Measurements from ENCODE around the gene SLC25A48. TPM values are rescaled to one million over a fixed set of nuclear protein-coding genes. Genes with fewer than 3 reads are reported as not detected.

SLC25A48 gene
- total RNA-seq, 1 experiment from 2014 or later, result not detected

- no TSS peak for BruUV-seq (replicated peaks)
- Histone ChIP-seq H3K36me3 (ENCODE audit: control insufficient read depth, insufficient read depth, low read length) (no peaks in the 10 kb centered on the region), H3K27ac (ENCODE audit: low read length) (no peak overlapping the region), H3K27me3 (ENCODE audit: control insufficient read depth, insufficient read depth, low read length) (peaks cover 15% of the 10 kb centered on the region), H3K4me1 (ENCODE audit: control insufficient read depth, insufficient read depth, low read length) (no peaks in the 10 kb centered on the region), H3K9me3 (ENCODE audit: control insufficient read depth, insufficient read depth, low read depth, low read length) (no peaks in the 10 kb centered on the region), H3K4me3 (ENCODE audit: low read depth in 2 of 2, low read length in 2 of 2) (peak overlapping the region in 1 of 2 experiments; percentile 30; a peak in 1 of 4 replicates)
- in situ Hi-C loops (cut with HindIII; ENCODE audit: low pct_unique_long_range_greater_than_20kb, low sequenced_read_pairs) (no loop called here), intact Hi-C loops (cut with micrococcal nuclease; ENCODE audit: unreplicated experiment) (no loop called here)
- CTCF ChIA-PET, result no interaction called here
- POLR2A ChIA-PET, result no interaction called here
- no peak for ATAC-seq
- no peak for TF ChIP-seq SIN3A (IDR thresholded peaks at IDR 0.05; ENCODE audit: borderline replicate concordance, insufficient read depth, low read depth, low read length)
- TF ChIP-seq REST (IDR thresholded peaks at IDR 0.05; ENCODE audit: insufficient read depth in 1 of 2, low read depth in 2 of 2, low read length in 1 of 2), result no peak
- no peak for TF ChIP-seq POLR2AphosphoS5 (IDR thresholded peaks at IDR 0.05; ENCODE audit: low read depth, low read length)
- no peak for TF ChIP-seq TCF7L2 (IDR thresholded peaks at IDR 0.05; ENCODE audit: low read depth, low read length)
- TF ChIP-seq CTCF (IDR thresholded peaks at IDR 0.05), result no peak
- DNase-seq (ENCODE audit: low read depth, low spot score), result no peak
Measured at GRCh38 chr5:135930029-135930948, 95.8 kb downstream of the SLC25A48 start.

GRCh38 chr5:135930949-135931295 is 96.5 kb downstream of the SLC25A48 start:
- BruUV-seq (replicated peaks), result no TSS peak
- Histone ChIP-seq H3K4me1 (ENCODE audit: control insufficient read depth, insufficient read depth, low read length) (no peaks in the 10 kb centered on the region), H3K27me3 (ENCODE audit: control insufficient read depth, insufficient read depth, low read length) (peaks cover 14% of the 10 kb centered on the region), H3K4me3 (ENCODE audit: low read depth in 2 of 2, low read length in 2 of 2) (peak overlapping the region in 1 of 2 experiments; percentile 30; a peak in 1 of 4 replicates), H3K9me3 (ENCODE audit: control insufficient read depth, insufficient read depth, low read depth, low read length) (no peaks in the 10 kb centered on the region), H3K27ac (ENCODE audit: low read length) (no peak overlapping the region), H3K36me3 (ENCODE audit: control insufficient read depth, insufficient read depth, low read length) (no peaks in the 10 kb centered on the region)
- ATAC-seq (no peak), DNase-seq (ENCODE audit: low read depth, low spot score) (no peak)
- in situ Hi-C loops (cut with HindIII; ENCODE audit: low pct_unique_long_range_greater_than_20kb, low sequenced_read_pairs), result no loop called here
- intact Hi-C loops (cut with micrococcal nuclease; ENCODE audit: unreplicated experiment), result no loop called here
- TF ChIP-seq SIN3A (IDR thresholded peaks at IDR 0.05; ENCODE audit: borderline replicate concordance, insufficient read depth, low read depth, low read length), result no peak
- no peak for TF ChIP-seq REST (IDR thresholded peaks at IDR 0.05; ENCODE audit: insufficient read depth in 1 of 2, low read depth in 2 of 2, low read length in 1 of 2)
- TF ChIP-seq POLR2AphosphoS5 (IDR thresholded peaks at IDR 0.05; ENCODE audit: low read depth, low read length), result no peak
- TF ChIP-seq CTCF (IDR thresholded peaks at IDR 0.05), result no peak
- no peak for TF ChIP-seq TCF7L2 (IDR thresholded peaks at IDR 0.05; ENCODE audit: low read depth, low read length)
- POLR2A ChIA-PET, result no interaction called here
- CTCF ChIA-PET, result no interaction called here
